ENCODE measurements around the gene HMCN1. TPM values are rescaled to one million over a fixed set of nuclear protein-coding genes. Genes with fewer than 3 reads are reported as not detected.

HMCN1 gene
- total and polyA plus RNA-seq, 2 donors (not counting 1 experiment from before 2014, with no cell fraction given): 6.8 to 21.0 TPM

GRCh38 chr1:185991266-185991665 is 257.1 kb downstream of the HMCN1 start:
- no peak for DNase-seq (ENCODE audit: low read depth in 2 of 2)
- no peak overlapping the region for H2AFZ ChIP-seq (ENCODE audit: low read length)
- no peaks in the 10 kb centered on the region for H3K79me2 ChIP-seq (ENCODE audit: control insufficient read depth, insufficient read depth, low read length)
- no peaks in the 10 kb centered on the region for H3K27me3 ChIP-seq (ENCODE audit: control insufficient read depth, insufficient read depth, low read length)
- no peaks in the 10 kb centered on the region for H3K4me1 ChIP-seq (ENCODE audit: control insufficient read depth, extremely low read depth, insufficient read depth, low read length)
- H3K9me3 ChIP-seq (ENCODE audit: control insufficient read depth, insufficient read depth, low read depth, low read length): no peaks in the 10 kb centered on the region
- no peak overlapping the region for H3K9ac ChIP-seq (ENCODE audit: insufficient read depth, low read length)
- H3K4me2 ChIP-seq (ENCODE audit: extremely low read depth, insufficient read depth, low read length): no peak overlapping the region
- TF ChIP-seq, protein P1, sequence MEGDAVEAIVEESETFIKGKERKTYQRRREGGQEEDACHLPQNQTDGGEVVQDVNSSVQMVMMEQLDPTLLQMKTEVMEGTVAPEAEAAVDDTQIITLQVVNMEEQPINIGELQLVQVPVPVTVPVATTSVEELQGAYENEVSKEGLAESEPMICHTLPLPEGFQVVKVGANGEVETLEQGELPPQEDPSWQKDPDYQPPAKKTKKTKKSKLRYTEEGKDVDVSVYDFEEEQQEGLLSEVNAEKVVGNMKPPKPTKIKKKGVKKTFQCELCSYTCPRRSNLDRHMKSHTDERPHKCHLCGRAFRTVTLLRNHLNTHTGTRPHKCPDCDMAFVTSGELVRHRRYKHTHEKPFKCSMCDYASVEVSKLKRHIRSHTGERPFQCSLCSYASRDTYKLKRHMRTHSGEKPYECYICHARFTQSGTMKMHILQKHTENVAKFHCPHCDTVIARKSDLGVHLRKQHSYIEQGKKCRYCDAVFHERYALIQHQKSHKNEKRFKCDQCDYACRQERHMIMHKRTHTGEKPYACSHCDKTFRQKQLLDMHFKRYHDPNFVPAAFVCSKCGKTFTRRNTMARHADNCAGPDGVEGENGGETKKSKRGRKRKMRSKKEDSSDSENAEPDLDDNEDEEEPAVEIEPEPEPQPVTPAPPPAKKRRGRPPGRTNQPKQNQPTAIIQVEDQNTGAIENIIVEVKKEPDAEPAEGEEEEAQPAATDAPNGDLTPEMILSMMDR (conservative IDR thresholded peaks at IDR 0.05 in 1 of 2, IDR thresholded peaks at IDR 0.05 in 1 of 2; ENCODE audit: low read depth in 1 of 2, low read length in 2 of 2): no peak
- TF ChIP-seq EZH2 (IDR thresholded peaks at IDR 0.05; ENCODE audit: low read length, missing control alignments): no peak
- no peaks in the 10 kb centered on the region for H4K20me1 ChIP-seq (ENCODE audit: control insufficient read depth, extremely low read depth, insufficient read depth, low read length)
- no peak overlapping the region for H3K27ac ChIP-seq (ENCODE audit: insufficient read depth, low read length)
- H3K36me3 ChIP-seq (ENCODE audit: control insufficient read depth, insufficient read depth, low read length): no peaks in the 10 kb centered on the region
- H3K4me3 ChIP-seq (replicated peaks in 1 of 4; ENCODE audit: control extremely low read depth in 1 of 4, insufficient read depth in 1 of 4, low read depth in 3 of 4, low read length in 4 of 4): no peak overlapping the region

DNA sequence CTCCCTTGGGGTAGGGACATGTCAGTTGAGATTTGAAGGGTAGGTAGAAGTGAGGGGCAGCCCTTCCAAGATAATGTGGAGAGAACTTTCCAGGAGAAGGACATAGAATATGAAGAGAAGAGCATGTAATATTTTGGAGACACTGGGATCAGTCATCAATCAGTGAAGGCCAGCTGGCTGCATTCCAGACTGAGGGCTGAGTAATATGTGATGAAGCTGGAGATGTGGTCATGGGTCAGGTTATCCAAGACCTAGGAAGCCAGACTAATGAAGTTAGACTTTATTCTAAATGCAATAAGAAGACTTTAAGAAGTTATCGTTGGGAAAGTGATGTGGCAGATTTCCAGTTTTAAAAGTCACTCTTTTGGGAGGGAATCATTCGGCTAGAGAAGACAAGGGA is 262.0 kb downstream of the HMCN1 start:
- H3K4me2 ChIP-seq (ENCODE audit: extremely low read depth, insufficient read depth, low read length): no peak overlapping the region
- H3K4me1 ChIP-seq (ENCODE audit: control insufficient read depth, extremely low read depth, insufficient read depth, low read length): no peaks in the 10 kb centered on the region
- no peak overlapping the region for H2AFZ ChIP-seq (ENCODE audit: low read length)
- H3K27me3 ChIP-seq (ENCODE audit: control insufficient read depth, insufficient read depth, low read length): no peaks in the 10 kb centered on the region
- no peak overlapping the region for H3K27ac ChIP-seq (ENCODE audit: insufficient read depth, low read length)
- no peaks in the 10 kb centered on the region for H3K9me3 ChIP-seq (ENCODE audit: control insufficient read depth, insufficient read depth, low read depth, low read length)
- H3K4me3 ChIP-seq (replicated peaks in 1 of 4; ENCODE audit: control extremely low read depth in 1 of 4, insufficient read depth in 1 of 4, low read depth in 3 of 4, low read length in 4 of 4): no peak overlapping the region
- H3K79me2 ChIP-seq (ENCODE audit: control insufficient read depth, insufficient read depth, low read length): no peaks in the 10 kb centered on the region
- TF ChIP-seq, protein P1 (conservative IDR thresholded peaks at IDR 0.05 in 1 of 2, IDR thresholded peaks at IDR 0.05 in 1 of 2; ENCODE audit: low read depth in 1 of 2, low read length in 2 of 2): no peak
- no peak for TF ChIP-seq EZH2 (IDR thresholded peaks at IDR 0.05; ENCODE audit: low read length, missing control alignments)
- DNase-seq (ENCODE audit: low read depth in 2 of 2): peak; percentile 74 to 83
- H4K20me1 ChIP-seq (ENCODE audit: control insufficient read depth, extremely low read depth, insufficient read depth, low read length): no peaks in the 10 kb centered on the region
- no peaks in the 10 kb centered on the region for H3K36me3 ChIP-seq (ENCODE audit: control insufficient read depth, insufficient read depth, low read length)
- no peak overlapping the region for H3K9ac ChIP-seq (ENCODE audit: insufficient read depth, low read length)

DNA sequence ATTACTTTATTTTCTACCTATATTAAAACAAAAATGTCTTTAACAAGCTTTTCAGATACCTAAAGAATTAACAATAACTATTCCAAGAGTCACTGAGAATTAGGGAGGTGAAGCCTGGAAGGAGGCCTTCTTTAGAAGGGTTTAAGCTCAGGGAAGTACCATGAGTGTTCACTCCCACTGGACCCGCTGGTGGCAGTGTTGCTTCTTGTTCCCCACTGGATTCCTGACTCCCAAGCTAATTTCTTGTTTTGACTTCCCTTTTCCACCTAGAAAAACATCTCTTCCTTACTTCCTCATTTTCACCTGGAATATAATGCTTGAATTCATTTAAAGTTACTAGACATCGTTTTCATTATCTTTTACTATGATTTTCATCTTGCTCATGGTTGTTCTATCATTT is 264.2 kb downstream of the HMCN1 start:
- TF ChIP-seq EZH2 (IDR thresholded peaks at IDR 0.05; ENCODE audit: low read length, missing control alignments): no peak
- TF ChIP-seq, protein P1 (conservative IDR thresholded peaks at IDR 0.05 in 1 of 2, IDR thresholded peaks at IDR 0.05 in 1 of 2; ENCODE audit: low read depth in 1 of 2, low read length in 2 of 2): peak in 1 of 2 donors; percentile 3
- Histone ChIP-seq H3K79me2 (ENCODE audit: control insufficient read depth, insufficient read depth, low read length) (no peaks in the 10 kb centered on the region), H3K36me3 (ENCODE audit: control insufficient read depth, insufficient read depth, low read length) (no peaks in the 10 kb centered on the region), H4K20me1 (ENCODE audit: control insufficient read depth, extremely low read depth, insufficient read depth, low read length) (no peaks in the 10 kb centered on the region), H2AFZ (ENCODE audit: low read length) (no peak overlapping the region), H3K9me3 (ENCODE audit: control insufficient read depth, insufficient read depth, low read depth, low read length) (no peaks in the 10 kb centered on the region), H3K27me3 (ENCODE audit: control insufficient read depth, insufficient read depth, low read length) (no peaks in the 10 kb centered on the region), H3K4me2 (ENCODE audit: extremely low read depth, insufficient read depth, low read length) (no peak overlapping the region), H3K9ac (ENCODE audit: insufficient read depth, low read length) (no peak overlapping the region), H3K4me1 (ENCODE audit: control insufficient read depth, extremely low read depth, insufficient read depth, low read length) (no peaks in the 10 kb centered on the region), H3K27ac (ENCODE audit: insufficient read depth, low read length) (no peak overlapping the region), H3K4me3 (replicated peaks in 1 of 4; ENCODE audit: control extremely low read depth in 1 of 4, insufficient read depth in 1 of 4, low read depth in 3 of 4, low read length in 4 of 4) (no peak overlapping the region)
- DNase-seq (ENCODE audit: low read depth in 2 of 2): no peak
